IPS DF 6.9 (cell line): ENCODE data around the gene EXD3.

Source experiments
- DNase-seq: peaks from one replicate; pipeline ENCODE4 v3.0.0-alpha.2; 2013; ENCODE audit warnings: low read depth, low spot score
- H3K27ac ChIP-seq: one replicate; pipeline ENCODE4 v1.5.1; 2013; ENCODE audit warnings: low read length, control low read depth
- H3K27me3 ChIP-seq: 2 replicates; pipeline ENCODE4 v1.6.1; 2013; ENCODE audit warnings: mild to moderate bottlenecking, low read length; ENCODE audit not compliant: control insufficient read depth, insufficient read depth
- H3K36me3 ChIP-seq: 2 replicates; pipeline ENCODE4 v1.6.1; 2013; ENCODE audit warnings: low read length; ENCODE audit not compliant: control insufficient read depth, insufficient read depth
- H3K4me1 ChIP-seq: 2 replicates; pipeline ENCODE4 v1.6.1; 2013; ENCODE audit warnings: low read length; ENCODE audit not compliant: control insufficient read depth, insufficient read depth
- H3K4me3 ChIP-seq: 2 replicates; pipeline ENCODE4 v1.5.1; 2013; ENCODE audit warnings: mild to moderate bottlenecking, low read length
- H3K9me3 ChIP-seq: 2 replicates; pipeline ENCODE4 v1.6.1; 2013; ENCODE audit warnings: low read length, inconsistent platforms; ENCODE audit not compliant: control insufficient read depth, insufficient read depth
- WGBS: extraction: QIAGEN DNeasy Blood & Tissue Kit; methylation state at CpG from one replicate; pipeline ENCODE4 v1.1.7; 2013; ENCODE audit warnings: mixed read lengths, missing lambda C conversion rate; ENCODE audit not compliant: insufficient read length, insufficient coverage; 5-methylcytosine and 5-hydroxymethylcytosine counted together

EXD3 gene

DNA sequence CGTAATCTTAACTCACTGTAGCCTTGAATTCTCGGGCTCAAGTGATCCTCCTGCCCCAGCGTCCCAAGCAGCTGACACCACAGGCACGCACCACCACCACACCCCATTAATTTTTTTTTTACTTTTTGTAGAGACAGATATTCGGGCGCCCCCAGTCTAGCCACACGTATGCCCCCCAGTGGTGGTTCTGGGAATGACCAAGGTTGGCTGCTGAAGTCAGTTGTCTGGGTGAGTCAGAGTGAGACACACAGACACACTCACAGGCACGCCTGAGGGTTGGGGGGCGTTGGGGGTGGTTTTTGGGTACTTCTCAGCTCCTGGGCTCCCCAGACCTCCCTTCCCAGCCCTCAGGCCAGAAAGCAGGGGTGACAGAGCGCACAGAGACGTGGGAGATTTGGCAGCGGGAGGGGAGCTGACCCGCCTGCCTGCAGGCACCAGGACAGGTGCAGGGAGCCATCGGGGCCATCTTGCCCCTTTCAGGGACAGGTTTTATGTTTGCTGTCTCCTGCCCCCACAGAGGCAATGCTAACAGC is 22.4 kb upstream of the EXD3 start:
- no peaks in the 10 kb centered on the region for H3K9me3 ChIP-seq
- H3K27me3 ChIP-seq, result no peaks in the 10 kb centered on the region
- WGBS, result no CpG with 5 or more reads among the region's 14 CpGs
- H3K27ac ChIP-seq, result no peak overlapping the region
- H3K4me3 ChIP-seq, result no peak overlapping the region
- H3K36me3 ChIP-seq, result peaks cover 14% of the 10 kb centered on the region
- H3K4me1 ChIP-seq, result no peaks in the 10 kb centered on the region; the same call in 1 of the 2 replicates
- no peak for DNase-seq

DNA sequence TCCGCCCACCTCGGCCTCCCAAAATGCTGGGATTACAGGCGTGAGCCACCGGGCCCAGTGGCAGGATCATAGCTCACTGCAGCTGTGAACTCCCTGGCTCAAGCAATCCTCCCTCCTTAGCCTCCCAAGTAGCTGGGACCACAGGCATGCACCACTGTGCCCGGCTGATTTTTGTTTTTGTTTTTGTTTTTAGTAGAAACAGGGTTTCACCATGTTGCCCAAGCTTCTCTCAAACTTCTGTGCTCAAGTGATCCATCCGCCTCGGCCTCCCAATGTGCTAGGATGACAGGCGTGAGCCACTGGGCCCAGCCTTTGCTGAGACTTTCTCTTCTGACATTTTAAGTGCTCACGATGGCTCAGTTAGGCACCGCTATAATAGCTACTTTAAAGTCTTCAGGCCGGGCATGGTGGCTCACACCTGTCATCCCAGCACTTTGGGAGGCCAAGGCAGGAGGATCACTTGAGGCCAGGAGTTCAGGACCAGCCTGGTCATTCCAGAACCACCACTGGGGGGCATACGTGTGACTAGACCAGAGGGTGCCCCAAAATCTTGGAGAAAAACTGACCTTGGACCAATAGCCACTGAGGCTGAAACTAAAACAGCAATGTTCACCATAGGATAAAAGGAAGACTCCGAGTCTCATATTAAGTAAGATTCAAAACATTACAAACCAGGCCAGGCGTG is 21.3 kb upstream of the EXD3 start:
- no peak for DNase-seq
- Histone ChIP-seq H3K27ac (no peak overlapping the region), H3K27me3 (no peaks in the 10 kb centered on the region), H3K4me3 (no peak overlapping the region), H3K4me1 (no peaks in the 10 kb centered on the region; the same call in 1 of the 2 replicates), H3K36me3 (peaks cover 11% of the 10 kb centered on the region; the same call in 1 of the 2 replicates), H3K9me3 (no peaks in the 10 kb centered on the region)
- no CpG with 5 or more reads among the region's 14 CpGs for WGBS

DNA sequence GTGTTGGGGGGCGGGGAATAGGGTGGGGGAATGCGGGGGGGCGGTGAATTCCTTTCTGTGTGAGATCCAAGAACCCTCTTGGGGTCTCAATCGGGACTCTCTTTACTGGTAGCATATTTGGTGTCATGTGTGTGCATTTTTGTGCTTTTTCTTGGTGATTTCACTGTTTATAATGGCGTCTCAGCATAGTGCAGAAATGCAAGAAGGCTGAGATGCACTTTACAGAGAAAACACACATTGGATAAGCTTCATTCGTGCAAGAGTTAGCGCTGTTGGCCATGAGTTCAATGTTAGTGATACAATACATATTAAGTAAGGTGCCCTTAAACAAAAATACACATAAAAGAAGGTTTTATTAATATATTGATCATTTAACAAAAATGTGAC is 19.0 kb upstream of the EXD3 start:
- no peaks in the 10 kb centered on the region for H3K27me3 ChIP-seq
- H3K9me3 ChIP-seq, result no peaks in the 10 kb centered on the region
- H3K27ac ChIP-seq, result no peak overlapping the region
- peak overlapping the region; percentile 47; the same call in 1 of the 2 replicates for H3K4me3 ChIP-seq
- no peak for DNase-seq
- WGBS, result no CpG with 5 or more reads among the region's 7 CpGs
- H3K4me1 ChIP-seq, result no peaks in the 10 kb centered on the region
- H3K36me3 ChIP-seq, result no peaks in the 10 kb centered on the region

DNA sequence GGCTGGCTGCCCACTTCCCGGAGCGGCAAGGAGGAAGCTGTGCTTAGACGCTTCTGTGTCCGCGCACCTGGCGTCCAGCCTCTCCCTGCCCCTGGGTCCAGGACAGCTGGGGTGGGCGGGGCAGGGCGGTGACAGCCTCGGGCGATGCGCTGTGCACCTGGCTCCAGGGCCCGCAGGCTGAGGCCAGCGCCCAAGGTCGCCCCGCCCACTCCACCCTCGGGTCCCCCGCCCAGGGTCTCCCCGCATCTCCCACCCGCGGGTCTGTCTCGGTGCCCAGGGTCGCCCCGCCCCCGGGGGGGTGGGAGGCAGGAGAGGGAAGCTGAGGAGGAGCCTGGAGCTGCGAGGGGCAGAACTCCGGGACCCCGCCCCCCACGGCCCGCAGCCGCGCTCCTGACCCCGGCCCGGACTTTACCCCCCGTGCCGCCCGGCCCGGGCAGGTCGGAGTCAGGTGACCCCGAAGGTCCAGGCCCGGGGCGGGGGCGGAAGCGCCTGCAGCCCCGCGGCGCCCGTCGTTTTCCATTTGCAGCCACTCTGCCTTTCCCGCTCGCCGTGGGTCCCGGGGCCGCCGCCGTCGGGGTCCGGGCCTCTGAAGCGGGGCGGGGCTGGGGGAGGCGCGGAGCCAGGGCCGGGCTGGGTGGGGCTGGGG is 18.4 kb upstream of the EXD3 start, which contains the start of gene ENTPD8:
Gene ENTPD8 (minus strand): TSS at position 69 of the 646 bp plus-strand sequence. CDS start 3,072 bp downstream, outside the sequence.
- Histone ChIP-seq H3K27me3 (no peaks in the 10 kb centered on the region), H3K36me3 (no peaks in the 10 kb centered on the region), H3K4me3 (peak within 1 kb of the TSS; percentile 47), H3K4me1 (no peaks in the 10 kb centered on the region), H3K27ac (no peak within 1 kb of the TSS), H3K9me3 (no peaks in the 10 kb centered on the region)
- no CpG with 5 or more reads among the region's 62 CpGs for WGBS
- peak; percentile 74 for DNase-seq

DNA sequence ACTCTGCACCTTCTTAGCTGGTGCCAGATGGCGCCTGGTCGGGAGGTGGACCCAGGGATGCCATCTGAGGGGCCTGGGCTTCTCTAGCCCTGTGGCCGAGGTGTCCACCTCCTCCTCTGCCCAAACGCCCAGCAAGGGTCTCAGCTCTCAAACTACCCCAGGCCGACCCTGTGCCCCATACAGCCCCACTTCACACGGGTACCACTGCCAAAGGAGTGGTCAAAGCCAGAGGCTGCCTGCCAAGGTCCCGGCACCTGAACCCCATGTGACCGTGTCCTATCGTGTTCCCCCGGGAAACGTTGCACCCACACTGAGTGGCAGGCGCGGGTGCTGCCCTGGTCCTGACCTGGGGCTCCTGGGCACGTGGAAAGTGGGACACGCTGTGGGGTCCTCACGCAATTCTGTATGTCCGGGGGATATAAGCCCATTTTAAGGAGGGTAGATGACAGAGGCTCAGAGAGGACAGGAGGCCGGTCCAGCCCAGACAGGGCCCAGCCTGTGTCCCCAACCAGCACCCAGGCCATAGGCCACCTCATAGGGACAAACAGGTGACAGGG is 16.3 kb upstream of the EXD3 start:
- DNase-seq, result no peak
- no peaks in the 10 kb centered on the region for H3K9me3 ChIP-seq
- no peak overlapping the region for H3K4me3 ChIP-seq
- no peaks in the 10 kb centered on the region; the same call in 1 of the 2 replicates for H3K4me1 ChIP-seq
- no peaks in the 10 kb centered on the region for H3K36me3 ChIP-seq
- no peaks in the 10 kb centered on the region for H3K27me3 ChIP-seq
- H3K27ac ChIP-seq, result no peak overlapping the region
- no CpG with 5 or more reads among the region's 18 CpGs for WGBS

DNA sequence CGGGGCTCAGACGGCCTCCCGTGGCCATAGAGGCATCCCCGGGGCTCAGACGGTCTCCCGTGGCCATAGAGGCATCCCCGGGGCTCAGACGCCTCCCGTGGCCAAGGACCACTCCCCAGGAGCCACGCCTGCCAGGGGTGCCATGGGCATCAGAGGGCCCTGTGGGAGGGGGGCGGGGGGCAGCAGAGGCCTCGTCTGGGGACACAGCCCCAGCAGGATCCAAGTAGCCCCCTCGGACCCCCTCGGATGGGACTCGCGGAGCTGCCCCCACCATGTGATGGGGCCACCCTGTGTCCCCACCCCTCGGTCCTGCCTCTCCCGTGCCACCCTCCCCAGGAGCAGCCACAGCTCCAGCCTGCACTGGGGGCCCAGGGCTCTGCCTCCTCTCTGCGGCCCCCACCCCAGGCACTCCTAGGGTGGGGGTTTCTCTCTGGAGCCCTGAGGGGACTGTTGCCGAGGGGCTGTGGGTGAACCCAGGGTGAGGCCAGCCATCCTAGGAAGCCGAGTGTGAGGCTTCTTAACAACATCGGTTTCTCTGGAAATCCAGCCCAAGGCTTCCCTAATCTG is 15.7 kb upstream of the EXD3 start:
- Histone ChIP-seq H3K27ac (no peak overlapping the region), H3K4me1 (no peaks in the 10 kb centered on the region; the same call in 1 of the 2 replicates), H3K4me3 (no peak overlapping the region), H3K36me3 (no peaks in the 10 kb centered on the region), H3K27me3 (no peaks in the 10 kb centered on the region), H3K9me3 (no peaks in the 10 kb centered on the region)
- DNase-seq, result no peak
- WGBS, result no CpG with 5 or more reads among the region's 22 CpGs

DNA sequence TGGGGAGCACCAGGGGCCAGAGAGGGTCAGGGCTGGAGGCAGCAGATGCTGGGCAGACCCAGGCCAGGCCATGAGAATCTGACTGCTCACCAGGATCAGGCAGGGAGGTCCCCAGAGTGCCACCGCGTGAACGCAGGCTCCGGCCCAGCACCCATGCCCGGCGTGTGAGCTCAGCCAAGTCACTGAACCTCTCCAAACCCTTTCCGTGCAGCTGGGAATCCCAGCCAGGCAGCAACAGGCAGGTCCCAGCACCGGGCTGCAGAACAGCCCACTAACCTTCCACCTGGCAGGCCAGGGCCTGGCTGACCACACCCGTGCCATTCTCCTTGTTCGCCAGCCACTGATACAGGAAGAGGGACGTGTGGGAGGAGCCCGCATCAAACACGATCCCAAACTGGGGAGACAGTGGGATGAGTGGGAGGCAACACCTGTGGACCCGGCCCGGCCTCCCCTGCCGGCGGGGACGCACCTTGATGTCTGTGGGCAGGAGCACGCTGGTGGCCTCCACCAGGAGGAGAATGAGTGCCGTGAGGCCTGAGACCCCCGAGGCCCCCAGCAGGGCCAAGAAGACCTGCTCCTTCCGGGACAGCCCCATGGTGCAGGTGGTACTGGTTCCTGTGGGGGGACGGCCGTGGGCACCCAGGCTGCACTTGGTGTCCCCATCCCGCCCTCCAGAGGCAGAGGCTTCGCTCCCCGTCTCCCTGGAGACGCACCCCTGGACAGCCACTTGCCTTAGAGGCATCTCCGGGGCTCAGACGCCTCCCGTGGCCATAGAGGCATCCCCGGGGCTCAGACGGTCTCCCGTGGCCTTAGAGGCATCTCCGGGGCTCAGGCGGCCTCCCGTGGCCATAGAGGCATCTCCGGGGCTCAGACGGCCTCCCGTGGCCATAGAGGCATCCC is 15.0 kb upstream of the EXD3 start:
- Histone ChIP-seq H3K4me3 (no peak overlapping the region), H3K36me3 (no peaks in the 10 kb centered on the region), H3K27ac (no peak overlapping the region), H3K27me3 (no peaks in the 10 kb centered on the region), H3K9me3 (no peaks in the 10 kb centered on the region), H3K4me1 (no peaks in the 10 kb centered on the region; the same call in 1 of the 2 replicates)
- no peak for DNase-seq
- WGBS, result no CpG with 5 or more reads among the region's 40 CpGs

DNA sequence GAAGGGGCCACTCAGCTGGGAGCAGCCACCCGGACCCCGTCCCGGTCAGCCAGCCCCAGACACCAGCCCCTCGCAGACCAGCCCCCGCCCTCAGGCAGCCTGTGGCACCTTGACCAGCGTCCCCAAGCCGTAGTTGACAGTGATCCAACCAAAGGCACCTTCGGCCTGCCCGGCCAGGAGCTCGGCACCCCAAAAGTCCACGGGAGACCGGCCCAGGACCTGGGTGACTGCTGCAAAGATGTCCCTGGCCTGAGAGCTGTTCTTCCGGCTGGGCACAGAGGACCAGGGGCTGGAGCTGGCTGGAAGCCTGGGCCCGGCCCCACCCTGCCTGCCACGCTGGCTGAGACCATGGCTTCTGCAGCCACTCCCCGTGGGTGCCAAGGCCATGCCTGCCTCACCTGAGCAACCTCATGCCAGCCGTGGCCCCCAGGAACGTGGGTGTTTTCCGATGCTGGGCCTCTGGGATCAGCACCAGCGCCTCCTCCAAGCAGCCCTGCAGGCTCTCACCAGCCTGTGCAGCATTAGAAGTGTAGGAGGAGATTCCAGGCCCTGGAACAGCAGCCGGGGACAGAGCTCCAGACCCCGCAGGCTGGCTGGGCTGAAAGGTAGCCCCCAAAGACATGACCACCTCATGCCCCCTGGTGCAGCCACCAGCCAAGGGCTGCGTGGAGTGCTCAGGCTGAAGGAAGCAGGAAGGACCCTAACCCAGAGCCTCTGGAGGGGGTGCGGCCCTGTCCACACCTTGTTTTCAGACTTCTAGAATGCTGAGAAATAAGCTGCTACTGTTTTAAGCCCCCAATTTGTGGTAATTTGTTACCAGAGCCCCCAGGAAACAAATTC is 14.0 kb upstream of the EXD3 start:
- Histone ChIP-seq H3K27ac (no peak overlapping the region), H3K4me3 (no peak overlapping the region), H3K27me3 (no peaks in the 10 kb centered on the region), H3K36me3 (no peaks in the 10 kb centered on the region), H3K9me3 (no peaks in the 10 kb centered on the region), H3K4me1 (no peaks in the 10 kb centered on the region; the same call in 1 of the 2 replicates)
- WGBS, result no CpG with 5 or more reads among the region's 24 CpGs
- no peak for DNase-seq

GRCh38 chr9:137435980-137436760 is 13.2 kb upstream of the EXD3 start:
- H3K4me3 ChIP-seq, result no peak overlapping the region
- no peaks in the 10 kb centered on the region; the same call in 1 of the 2 replicates for H3K4me1 ChIP-seq
- H3K27me3 ChIP-seq, result no peaks in the 10 kb centered on the region
- DNase-seq, result no peak
- no peaks in the 10 kb centered on the region for H3K36me3 ChIP-seq
- no CpG with 5 or more reads among the region's 42 CpGs for WGBS
- no peak overlapping the region for H3K27ac ChIP-seq
- H3K9me3 ChIP-seq, result no peaks in the 10 kb centered on the region
